ACC112 (cell line): Measurements from ENCODE around the gene MREG.
A peak's percentile ranks its signal among the peaks of the same experiment; 100 is the strongest.
"Not testable (repeated sequence)": the region's sequence is repeated elsewhere in the genome, so short reads cannot be mapped to it uniquely, and the experiment has no call there.

Experiments
- H2AFZ ChIP-seq: fragments of 200-600 bp; sonication (generic); one replicate; pipeline ENCODE4 v1.6.0; 2017; ENCODE audit warnings: antibody characterized with exemption, low read length; ENCODE audit not compliant: unreplicated experiment
- H3K27ac ChIP-seq: fragments of 200-600 bp; sonication (generic); 2 replicates; pipeline ENCODE4 v1.5.1; 2014; ENCODE audit warnings: low read depth, mild to moderate bottlenecking, antibody characterized with exemption, low read length, moderate library complexity
- H3K27me3 ChIP-seq: fragments of 200-600 bp; sonication (generic); 2 replicates; pipeline ENCODE4 v1.6.1; 2014; ENCODE audit warnings: mild to moderate bottlenecking, antibody characterized with exemption, low read length, moderate library complexity, mixed read lengths; ENCODE audit not compliant: insufficient read depth
- H3K36me3 ChIP-seq: fragments of 200-600 bp; sonication (generic); 2 replicates; pipeline ENCODE4 v1.6.1; 2016; ENCODE audit warnings: mild to moderate bottlenecking, antibody characterized with exemption, low read length, moderate library complexity, mixed read lengths; ENCODE audit not compliant: insufficient read depth
- H3K4me1 ChIP-seq: fragments of 200-600 bp; sonication (generic); one replicate; pipeline ENCODE4 v1.6.1; 2016; ENCODE audit warnings: low read length, mixed read lengths; ENCODE audit not compliant: insufficient read depth, unreplicated experiment, control insufficient read depth
- H3K4me3 ChIP-seq: fragments of 200-600 bp; sonication (generic); 2 replicates; pipeline ENCODE4 v1.5.1; 2014; ENCODE audit warnings: mild to moderate bottlenecking, low read depth, low read length
- H3K79me2 ChIP-seq: fragments of 200-600 bp; sonication (generic); one replicate; pipeline ENCODE4 v1.6.0; 2016; ENCODE audit warnings: low read length; ENCODE audit not compliant: control insufficient read depth, unreplicated experiment, insufficient read depth

Gene MREG

GRCh38 chr2:215931256-215931903 is 82.0 kb downstream of the MREG start:
- Histone ChIP-seq H3K4me3 (peak overlapping the region; percentile 48), H3K27ac (peak overlapping the region; percentile 63), H2AFZ (peak overlapping the region; percentile 46)

DNA sequence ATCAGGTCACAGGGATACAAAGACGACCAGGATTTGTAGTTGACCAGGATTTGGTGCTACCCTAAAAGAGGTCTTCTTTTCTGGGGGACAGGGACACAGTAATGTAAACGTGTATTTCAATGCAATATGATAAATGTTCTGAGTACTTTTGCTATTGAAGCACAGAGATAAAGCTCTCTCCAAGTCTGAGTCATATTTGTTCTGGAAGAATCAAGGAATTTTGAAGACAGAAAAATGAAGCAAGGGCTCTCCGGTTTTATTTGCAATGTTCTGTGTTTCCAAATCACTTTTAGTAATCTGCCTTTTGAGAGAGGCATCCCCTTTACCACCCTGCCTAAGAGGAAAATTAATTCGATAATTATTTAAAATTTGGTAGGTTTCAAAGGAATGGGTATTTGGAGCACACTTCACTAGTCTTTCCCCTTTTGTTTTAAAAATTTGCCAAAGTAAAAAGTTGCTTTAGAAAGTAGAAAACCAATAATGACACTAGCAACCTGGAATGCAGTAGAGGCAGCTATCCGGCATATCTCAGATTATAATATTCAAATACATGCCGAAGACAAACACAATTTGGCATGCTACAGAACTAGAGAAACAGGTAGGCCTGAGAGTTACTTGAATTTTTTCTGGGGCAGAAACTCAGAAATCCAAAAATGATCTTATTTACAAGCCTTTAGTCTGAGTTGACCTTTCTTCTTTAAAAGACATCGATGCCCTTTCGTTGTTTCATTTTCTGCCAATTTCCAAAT is 82.7 kb downstream of the MREG start:
- H2AFZ ChIP-seq = peak overlapping the region; percentile 46
- peak overlapping the region; percentile 48 for H3K4me3 ChIP-seq
- H3K27me3 ChIP-seq = no peaks in the 10 kb centered on the region
- peak overlapping the region; percentile 63 for H3K27ac ChIP-seq
- no peaks in the 10 kb centered on the region for H3K36me3 ChIP-seq
- peaks cover 24% of the 10 kb centered on the region for H3K4me1 ChIP-seq
- H3K79me2 ChIP-seq = no peaks in the 10 kb centered on the region

More at GRCh38 chr2:215931256-215931903, 82.0 kb downstream of the MREG start:
- Histone ChIP-seq H3K36me3 (no peaks in the 10 kb centered on the region), H3K27me3 (no peaks in the 10 kb centered on the region), H3K4me1 (peaks cover 24% of the 10 kb centered on the region), H3K79me2 (no peaks in the 10 kb centered on the region)

- peak overlapping the region; percentile 63 for H3K27ac ChIP-seq
- H3K36me3 ChIP-seq = no peaks in the 10 kb centered on the region
- no peaks in the 10 kb centered on the region for H3K79me2 ChIP-seq
- no peak overlapping the region for H2AFZ ChIP-seq
- H3K27me3 ChIP-seq = no peaks in the 10 kb centered on the region
- H3K4me1 ChIP-seq = peaks cover 24% of the 10 kb centered on the region
- H3K4me3 ChIP-seq = 0 out of 2 replicates have a peak overlapping the region, but pooled peaks have one; percentile 6
These were observed 83.6 kb downstream of the MREG start for GRCh38 chr2:215929602-215930335.

DNA sequence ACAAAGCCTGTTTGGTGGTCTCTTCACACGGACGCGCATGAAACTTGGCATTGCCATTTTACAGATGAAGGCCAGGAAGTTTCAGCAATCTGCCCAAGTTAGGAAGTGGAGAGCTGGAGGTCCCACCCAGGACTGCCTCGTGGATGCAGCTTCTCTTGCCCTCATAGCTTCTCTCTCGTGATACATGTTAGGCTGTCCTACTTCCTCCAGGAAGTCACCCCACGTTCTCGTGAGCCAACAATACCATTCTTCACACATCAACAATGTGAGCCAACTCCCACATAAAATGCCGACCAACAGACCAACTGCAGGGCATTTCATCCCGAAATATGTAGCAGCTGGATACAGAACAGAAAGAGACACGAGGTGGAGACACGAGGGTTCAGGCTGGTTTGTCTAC is 85.3 kb downstream of the MREG start:
- Histone ChIP-seq H3K27ac (no peak overlapping the region), H3K4me3 (no peak overlapping the region), H3K36me3 (no peaks in the 10 kb centered on the region), H2AFZ (no peak overlapping the region), H3K79me2 (no peaks in the 10 kb centered on the region), H3K4me1 (peaks cover 24% of the 10 kb centered on the region), H3K27me3 (no peaks in the 10 kb centered on the region)

DNA sequence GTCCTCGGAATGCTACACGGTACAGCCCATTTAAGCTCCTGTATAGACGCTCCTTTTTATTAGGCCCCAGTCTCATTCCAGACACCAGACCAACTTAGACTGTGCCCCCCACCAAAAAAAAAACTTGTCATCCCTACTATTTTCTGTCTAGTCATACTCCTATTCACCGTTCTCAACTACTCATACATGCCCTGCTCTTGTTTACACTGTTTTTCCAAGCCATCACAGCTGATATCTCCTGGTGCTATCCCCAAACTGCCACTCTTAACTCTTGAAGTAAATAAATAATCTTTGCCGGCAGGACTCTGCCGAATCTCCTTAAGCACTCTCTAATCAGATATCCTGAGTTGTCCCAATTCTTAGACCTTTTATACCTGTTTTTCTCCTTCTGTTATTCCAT is 86.4 kb downstream of the MREG start:
- H2AFZ ChIP-seq, H3K4me3 ChIP-seq, H3K27me3 ChIP-seq, H3K36me3 ChIP-seq, H3K27ac ChIP-seq, H3K79me2 ChIP-seq: not testable (repeated sequence)
- H3K4me1 ChIP-seq = peaks cover 24% of the 10 kb centered on the region

DNA sequence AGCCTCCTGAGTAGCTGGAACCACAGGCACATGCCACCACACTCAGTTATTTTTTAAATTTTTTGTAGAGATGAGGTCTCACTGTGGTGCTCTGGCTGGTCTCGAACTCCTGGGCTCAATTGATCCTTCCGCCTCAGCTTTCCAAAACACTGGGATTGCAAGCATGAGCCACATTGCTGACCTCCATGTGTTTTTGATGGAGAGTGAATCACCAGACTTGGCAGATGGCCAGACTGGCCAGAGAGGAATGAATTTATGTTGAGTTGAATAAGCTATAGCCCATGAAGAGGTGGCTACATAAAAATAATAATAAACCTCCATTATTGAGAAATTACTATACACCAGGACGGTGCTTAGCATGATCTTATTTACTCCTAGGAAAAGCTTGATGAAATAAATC is 91.5 kb downstream of the MREG start:
- Histone ChIP-seq H3K36me3 (no peaks in the 10 kb centered on the region), H3K27ac (no peak overlapping the region), H3K4me3 (no peak overlapping the region), H3K27me3 (no peaks in the 10 kb centered on the region), H3K79me2 (no peaks in the 10 kb centered on the region), H3K4me1 (peaks cover 20% of the 10 kb centered on the region), H2AFZ (no peak overlapping the region)

DNA sequence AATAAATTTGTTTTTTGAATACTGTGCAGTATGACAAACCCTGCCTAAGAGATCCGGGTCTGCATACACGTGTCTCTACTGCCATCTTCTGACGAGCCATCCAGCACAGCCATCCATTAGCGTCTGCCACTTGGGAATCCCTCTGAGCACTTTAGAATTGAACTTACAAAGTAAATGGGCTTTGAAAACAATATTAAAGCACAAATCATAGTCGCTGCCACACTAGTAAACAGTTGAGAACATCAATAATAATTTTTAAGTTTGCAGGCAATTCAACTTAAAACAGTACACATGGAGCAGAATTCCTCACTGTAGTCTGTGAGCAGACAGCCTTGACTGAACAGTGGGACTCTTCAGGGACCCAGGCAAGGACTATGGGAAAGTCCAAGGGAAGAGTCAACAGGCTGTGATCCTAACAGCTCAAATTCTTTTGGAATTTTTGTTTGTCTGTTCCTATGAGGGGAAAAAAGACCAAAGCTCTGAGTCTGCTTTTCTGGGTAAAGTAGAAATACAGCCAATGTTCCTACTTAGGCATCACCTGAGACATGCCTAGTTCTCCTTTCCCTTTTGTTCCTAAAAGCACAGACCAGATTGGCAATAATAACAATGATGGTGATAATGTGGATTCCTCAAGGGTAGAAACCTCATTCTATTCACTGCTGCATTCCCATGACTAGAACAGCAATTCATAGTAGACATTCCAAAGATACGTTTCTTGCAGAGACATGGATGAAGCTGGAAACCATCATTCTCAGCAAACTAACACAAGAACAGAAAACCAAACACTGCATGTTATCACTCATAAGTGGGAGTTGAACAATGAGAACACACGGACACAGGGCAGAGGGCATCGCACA is 92.9 kb downstream of the MREG start:
- H3K79me2 ChIP-seq = no peaks in the 10 kb centered on the region
- H3K4me1 ChIP-seq = peaks cover 20% of the 10 kb centered on the region
- no peak overlapping the region; the same call in 1 of the 2 replicates for H3K27ac ChIP-seq
- no peaks in the 10 kb centered on the region for H3K27me3 ChIP-seq
- no peaks in the 10 kb centered on the region for H3K36me3 ChIP-seq
- H3K4me3 ChIP-seq = no peak overlapping the region
- peak overlapping the region; percentile 34 for H2AFZ ChIP-seq

GRCh38 chr2:215919624-215920243 is 93.6 kb downstream of the MREG start:
- Histone ChIP-seq H3K27me3 (no peaks in the 10 kb centered on the region), H3K79me2 (no peaks in the 10 kb centered on the region), H3K27ac (peak overlapping the region; percentile 13; the same call in 1 of the 2 replicates), H3K4me1 (peaks cover 20% of the 10 kb centered on the region), H2AFZ (peak overlapping the region; percentile 34), H3K4me3 (no peak overlapping the region), H3K36me3 (no peaks in the 10 kb centered on the region)

GRCh38 chr2:215918901-215919599 is 94.3 kb downstream of the MREG start:
- Histone ChIP-seq H3K36me3 (no peaks in the 10 kb centered on the region), H3K4me3 (no peak overlapping the region), H3K79me2 (no peaks in the 10 kb centered on the region), H2AFZ (peak overlapping the region; percentile 15), H3K27me3 (no peaks in the 10 kb centered on the region), H3K4me1 (peaks cover 20% of the 10 kb centered on the region), H3K27ac (peak overlapping the region; percentile 35)
